OCI-LY7 (cell line): ENCODE results near the gene SEC22B.
"Not testable (repeated sequence)": the region's sequence is repeated elsewhere in the genome, so short reads cannot be mapped to it uniquely, and the experiment has no call there.

Experiments
- CTCF ChIP-seq: fragments of 200-600 bp; sonication (generic); conservative IDR thresholded peaks from 2 replicates; pipeline ENCODE4 v1.5.1; 2014; ENCODE audit warnings: mild to moderate bottlenecking, antibody characterized with exemption, low read length, moderate library complexity, mixed read lengths
- EZH2phosphoT487 ChIP-seq: fragments of 200-600 bp; sonication (generic); IDR thresholded peaks from 2 replicates; pipeline ENCODE4 v1.6.1; 2018; ENCODE audit warnings: low read depth, borderline replicate concordance, mild to moderate bottlenecking, mixed run types, antibody characterized with exemption, low read length, moderate library complexity, mixed read lengths

- TF ChIP-seq CTCF, EZH2phosphoT487: not testable (repeated sequence)
Measured at GRCh38 chr1:120188626-120189025, 12.3 kb upstream of the SEC22B start.
